SKM-1 treated with dmso at 0.1 percent for 144 hours (cell line): Measurements from ENCODE around the gene EXOSC10.
"Not testable (repeated sequence)": the region's sequence is repeated elsewhere in the genome, so short reads cannot be mapped to it uniquely, and the experiment has no call there.

Experiments
- DNase-seq: peaks from one replicate; lab custom pipeline; 2025; ENCODE audit not compliant: unreplicated experiment; lab: John Stamatoyannopoulos, UW

The EXOSC10 gene

DNA sequence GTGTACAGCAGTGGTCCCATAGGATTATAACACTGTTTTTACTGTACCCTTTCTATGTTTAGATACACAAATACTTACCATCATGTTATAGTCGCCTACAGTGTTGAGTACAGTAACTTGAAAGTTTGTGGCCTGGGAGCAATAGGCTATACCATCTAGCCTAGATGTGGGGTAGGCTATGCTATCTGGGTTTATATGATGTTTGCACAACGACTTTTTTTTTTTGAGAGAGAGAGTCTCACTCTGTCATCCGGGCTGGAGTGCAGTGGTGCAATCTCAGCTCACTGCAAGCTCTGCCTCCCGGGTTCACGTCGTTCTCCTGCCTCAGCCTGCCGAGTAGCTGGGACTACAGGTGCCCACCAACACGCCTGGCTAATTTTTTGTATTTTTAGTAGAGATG, 80.3 kb downstream of the EXOSC10 start:
- not testable (repeated sequence) for DNase-seq
